Naive B cell (primary cell): ENCODE results near the gene FGFRL1. TPM values are rescaled to one million over a fixed set of nuclear protein-coding genes. Genes with fewer than 3 reads are reported as not detected.

Experiments used
- ATAC-seq, 2 donors: fragments of 150-1000 bp; cut with Tn5 transposase; 2 replicates each; pipeline ENCODE4 v1.10.0; 2021; ENCODE audit warnings: low read depth in 2 of 2, mild to moderate bottlenecking in 2 of 2, moderate library complexity in 2 of 2
- DNase-seq: peaks from one replicate; pipeline ENCODE4 v3.0.0; 2022
- H3K27ac Mint-ChIP-seq, 6 donors: one replicate each; pipeline ENCODE4 v1.8.0; 2020 to 2022; ENCODE audit warnings: mild to moderate bottlenecking in 6 of 6, mixed read lengths in 6 of 6, moderate library complexity in 5 of 6, inconsistent platforms in 2 of 6
- H3K27me3 Mint-ChIP-seq, 3 donors: one replicate each; pipeline ENCODE4 v1.8.0; 2021 to 2022; ENCODE audit warnings: mixed read lengths in 3 of 3, mild to moderate bottlenecking in 1 of 3
- H3K36me3 Mint-ChIP-seq, 2 donors: one replicate each; pipeline ENCODE4 v1.8.0; 2020 to 2022; ENCODE audit warnings: mixed read lengths in 2 of 2, inconsistent platforms in 1 of 2, mild to moderate bottlenecking in 1 of 2
- H3K4me1 Mint-ChIP-seq, 3 donors: one replicate each; pipeline ENCODE4 v1.8.0; 2020 to 2022; ENCODE audit warnings: mixed read lengths in 3 of 3, inconsistent platforms in 1 of 3, mild to moderate bottlenecking in 1 of 3, moderate library complexity in 1 of 3
- H3K4me3 Mint-ChIP-seq, 8 donors: one replicate each; pipeline ENCODE4 v1.8.0; 2020 to 2022; ENCODE audit warnings: mild to moderate bottlenecking in 8 of 8, mixed read lengths in 8 of 8, moderate library complexity in 8 of 8, inconsistent platforms in 2 of 8
- H3K9me3 Mint-ChIP-seq, 7 donors: one replicate each; pipeline ENCODE4 v1.8.0; 2020 to 2022; ENCODE audit warnings: mixed read lengths in 7 of 7, mild to moderate bottlenecking in 5 of 7, inconsistent platforms in 2 of 7, moderate library complexity in 1 of 7
- polyA plus RNA-seq, 6 donors: library from polyadenylated mRNA; unstranded; fragments of 300-500 nt; fragmentation: Illumina TruSeq; gene quantifications; one replicate each; pipeline ENCODE4 v1.2.3, GENCODE V29; 2021; ENCODE audit warnings: low read depth in 6 of 6

Gene FGFRL1
- polyA plus RNA-seq, 6 donors from 2014 or later = 0.22 to 2.3 (median 0.37) TPM; not detected in 1

- H3K27ac Mint-ChIP-seq = no peak overlapping the region
- H3K36me3 Mint-ChIP-seq = peaks cover 3 to 7% of the 10 kb centered on the region in 2 donors
- H3K9me3 Mint-ChIP-seq = peaks cover 0 to 5% (median 0%) of the 10 kb centered on the region in 7 donors
- ATAC-seq = peak; percentile 23 to 44
- DNase-seq = no peak
- peaks cover 14 to 26% (median 18%) of the 10 kb centered on the region in 3 donors for H3K4me1 Mint-ChIP-seq
- H3K4me3 Mint-ChIP-seq = peak overlapping the region in 1 of 8 donors; percentile 52
- H3K27me3 Mint-ChIP-seq = peaks cover 24 to 74% (median 30%) of the 10 kb centered on the region in 3 donors
Measured at GRCh38 chr4:1002131-1002630, 9.2 kb upstream of the FGFRL1 start.

GRCh38 chr4:1002631-1003251, 8.7 kb upstream of the FGFRL1 start:
- no peak overlapping the region for H3K4me3 Mint-ChIP-seq
- ATAC-seq = peak in 1 of 2 donors; percentile 11

GRCh38 chr4:1003271-1004070, 8.0 kb upstream of the FGFRL1 start:
- peaks cover 27 to 78% (median 35%) of the 10 kb centered on the region in 3 donors for H3K27me3 Mint-ChIP-seq
- peaks cover 0 to 6% (median 0%) of the 10 kb centered on the region in 7 donors for H3K9me3 Mint-ChIP-seq
- DNase-seq (no peak), ATAC-seq (peak in 1 of 2 donors; percentile 20)
- H3K4me1 Mint-ChIP-seq = peaks cover 10 to 18% (median 11%) of the 10 kb centered on the region in 3 donors
- peak overlapping the region in 2 of 8 donors; percentile 23 to 42 for H3K4me3 Mint-ChIP-seq
- H3K36me3 Mint-ChIP-seq = peaks cover 3 to 7% of the 10 kb centered on the region in 2 donors
- H3K27ac Mint-ChIP-seq = no peak overlapping the region

More at GRCh38 chr4:1002631-1003251, 8.7 kb upstream of the FGFRL1 start:
- Mint-ChIP-seq H3K27me3 (peaks cover 28 to 78% (median 35%) of the 10 kb centered on the region in 3 donors), H3K9me3 (peaks cover 0 to 6% (median 0%) of the 10 kb centered on the region in 7 donors), H3K27ac (no peak overlapping the region), H3K4me1 (peaks cover 13 to 25% (median 18%) of the 10 kb centered on the region in 3 donors), H3K36me3 (peaks cover 3 to 7% of the 10 kb centered on the region in 2 donors)
- no peak for DNase-seq

- peak overlapping the region in 1 of 6 donors; percentile 29 for H3K27ac Mint-ChIP-seq
- peaks cover 0 to 6% (median 0%) of the 10 kb centered on the region in 7 donors for H3K9me3 Mint-ChIP-seq
- peaks cover 30 to 78% (median 35%) of the 10 kb centered on the region in 3 donors for H3K27me3 Mint-ChIP-seq
- ATAC-seq (no peak), DNase-seq (no peak)
- no peak overlapping the region for H3K4me3 Mint-ChIP-seq
- peaks cover 3 to 7% of the 10 kb centered on the region in 2 donors for H3K36me3 Mint-ChIP-seq
- peaks cover 10 to 18% (median 11%) of the 10 kb centered on the region in 3 donors for H3K4me1 Mint-ChIP-seq
Measured at GRCh38 chr4:1004071-1004418, 7.4 kb upstream of the FGFRL1 start.

- Mint-ChIP-seq H3K4me1 (peaks cover 9 to 16% (median 9%) of the 10 kb centered on the region in 3 donors), H3K27me3 (peaks cover 27 to 74% (median 30%) of the 10 kb centered on the region in 3 donors), H3K9me3 (peaks cover 0 to 5% (median 0%) of the 10 kb centered on the region in 7 donors), H3K27ac (no peak overlapping the region), H3K36me3 (peaks cover 3 to 7% of the 10 kb centered on the region in 2 donors), H3K4me3 (peak overlapping the region in 1 of 8 donors; percentile 80)
- no peak for DNase-seq
- no peak for ATAC-seq
Measured at GRCh38 chr4:1004557-1005485, 6.6 kb upstream of the FGFRL1 start.

- Mint-ChIP-seq H3K9me3 (peaks cover 0 to 5% (median 0%) of the 10 kb centered on the region in 7 donors), H3K27me3 (peaks cover 27 to 61% (median 30%) of the 10 kb centered on the region in 3 donors), H3K4me3 (peak overlapping the region in 1 of 8 donors; percentile 33), H3K36me3 (peaks cover 3 to 7% of the 10 kb centered on the region in 2 donors), H3K4me1 (peaks cover 14 to 16% (median 15%) of the 10 kb centered on the region in 3 donors), H3K27ac (peak overlapping the region in 1 of 6 donors; percentile 78)
- ATAC-seq (no peak), DNase-seq (no peak)
Measured at GRCh38 chr4:1006856-1007255, 4.6 kb upstream of the FGFRL1 start.

- DNase-seq (peak; percentile 41), ATAC-seq (peak; percentile 8 to 11)
- Mint-ChIP-seq H3K4me3 (peak overlapping the region; percentile 78 to 94 (median 84)), H3K4me1 (peaks cover 11 to 17% (median 16%) of the 10 kb centered on the region in 3 donors), H3K27ac (peak overlapping the region in 3 of 6 donors; percentile 47 to 95 (median 76)), H3K9me3 (peaks cover 0 to 5% (median 0%) of the 10 kb centered on the region in 7 donors), H3K36me3 (peaks cover 3 to 7% of the 10 kb centered on the region in 2 donors), H3K27me3 (peaks cover 27 to 49% (median 30%) of the 10 kb centered on the region in 3 donors)
Measured at GRCh38 chr4:1008840-1009541, 2.4 kb upstream of the FGFRL1 start.

GRCh38 chr4:1009542-1010394, 1.7 kb upstream of the FGFRL1 start:
- ATAC-seq = peak; percentile 45 to 56
- Mint-ChIP-seq H3K4me3 (peak overlapping the region; percentile 86 to 95 (median 92)), H3K27ac (peak overlapping the region in 3 of 6 donors; percentile 47 to 94 (median 84)), H3K4me1 (peaks cover 11 to 18% (median 16%) of the 10 kb centered on the region in 3 donors), H3K9me3 (peaks cover 0 to 5% (median 0%) of the 10 kb centered on the region in 7 donors), H3K27me3 (peaks cover 27 to 41% (median 30%) of the 10 kb centered on the region in 3 donors), H3K36me3 (peaks cover 3 to 7% of the 10 kb centered on the region in 2 donors)
- peak; percentile 73 for DNase-seq

GRCh38 chr4:1010395-1011021, 918 bp upstream of the FGFRL1 start:
- Mint-ChIP-seq H3K9me3 (peaks cover 0 to 5% (median 0%) of the 10 kb centered on the region in 7 donors), H3K36me3 (peaks cover 3 to 7% of the 10 kb centered on the region in 2 donors), H3K27ac (peak overlapping the region; percentile 53 to 92 (median 87)), H3K4me3 (peak overlapping the region; percentile 80 to 95 (median 92)), H3K27me3 (peaks cover 27 to 35% (median 30%) of the 10 kb centered on the region in 3 donors), H3K4me1 (peaks cover 11 to 18% (median 16%) of the 10 kb centered on the region in 3 donors)
- ATAC-seq = peak; percentile 6 to 9
- peak; percentile 48 for DNase-seq

- DNase-seq (no peak), ATAC-seq (no peak)
- Mint-ChIP-seq H3K4me3 (peak overlapping the region in 2 of 8 donors; percentile 42 to 94), H3K4me1 (peaks cover 11 to 18% (median 16%) of the 10 kb centered on the region in 3 donors), H3K27me3 (peaks cover 22 to 25% (median 23%) of the 10 kb centered on the region in 3 donors), H3K36me3 (peaks cover 3 to 6% of the 10 kb centered on the region in 2 donors), H3K27ac (no peak overlapping the region), H3K9me3 (peaks cover 0 to 5% (median 0%) of the 10 kb centered on the region in 7 donors)
Measured at GRCh38 chr4:1011666-1012033, 224 bp downstream of the FGFRL1 start.
